ENCODE data around the gene DSCAM.

The DSCAM gene

DNA sequence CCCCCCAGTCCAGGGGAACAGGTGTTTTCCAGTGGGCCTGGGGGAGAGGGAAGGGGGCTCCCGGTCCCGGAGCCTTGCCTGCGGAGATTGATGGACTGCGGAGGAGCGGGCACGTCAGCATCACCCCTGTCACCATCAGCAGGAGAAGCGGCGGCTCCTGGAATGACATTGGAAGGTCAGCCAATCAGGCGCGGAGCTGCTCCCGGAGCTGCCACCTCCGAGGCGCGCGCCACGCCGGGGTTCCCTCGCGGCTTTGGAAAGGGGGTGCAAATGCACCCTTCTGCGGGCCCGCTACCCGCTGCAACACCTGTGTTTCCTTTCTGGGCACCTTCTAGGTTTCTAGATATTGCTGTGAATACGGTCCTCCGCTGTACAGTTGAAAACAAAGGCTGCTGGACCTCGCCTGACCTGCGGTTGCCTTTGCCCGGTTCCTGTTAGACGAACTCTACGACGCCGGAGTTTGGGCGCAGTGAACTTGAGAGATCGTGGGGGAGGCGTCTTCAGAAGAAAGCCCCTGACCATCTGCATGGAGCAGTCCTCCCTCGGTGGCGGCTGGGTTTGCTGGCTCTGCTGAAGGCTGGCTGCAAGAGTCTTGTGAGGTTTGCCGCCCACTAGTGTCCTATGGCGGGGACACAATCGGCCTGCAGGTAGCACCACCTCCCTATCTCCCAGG lies 5.3 kb downstream of the DSCAM start:
- DNase-seq (ENCODE audit: low spot score) = no peak
- in situ Hi-C loops (cut with MboI; ENCODE audit: low pct_unique_long_range_greater_than_20kb, low sequenced_read_pairs, unreplicated experiment) = no loop called here
- TF ChIP-seq, protein P1, sequence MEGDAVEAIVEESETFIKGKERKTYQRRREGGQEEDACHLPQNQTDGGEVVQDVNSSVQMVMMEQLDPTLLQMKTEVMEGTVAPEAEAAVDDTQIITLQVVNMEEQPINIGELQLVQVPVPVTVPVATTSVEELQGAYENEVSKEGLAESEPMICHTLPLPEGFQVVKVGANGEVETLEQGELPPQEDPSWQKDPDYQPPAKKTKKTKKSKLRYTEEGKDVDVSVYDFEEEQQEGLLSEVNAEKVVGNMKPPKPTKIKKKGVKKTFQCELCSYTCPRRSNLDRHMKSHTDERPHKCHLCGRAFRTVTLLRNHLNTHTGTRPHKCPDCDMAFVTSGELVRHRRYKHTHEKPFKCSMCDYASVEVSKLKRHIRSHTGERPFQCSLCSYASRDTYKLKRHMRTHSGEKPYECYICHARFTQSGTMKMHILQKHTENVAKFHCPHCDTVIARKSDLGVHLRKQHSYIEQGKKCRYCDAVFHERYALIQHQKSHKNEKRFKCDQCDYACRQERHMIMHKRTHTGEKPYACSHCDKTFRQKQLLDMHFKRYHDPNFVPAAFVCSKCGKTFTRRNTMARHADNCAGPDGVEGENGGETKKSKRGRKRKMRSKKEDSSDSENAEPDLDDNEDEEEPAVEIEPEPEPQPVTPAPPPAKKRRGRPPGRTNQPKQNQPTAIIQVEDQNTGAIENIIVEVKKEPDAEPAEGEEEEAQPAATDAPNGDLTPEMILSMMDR (IDR thresholded peaks at IDR 0.05; ENCODE audit: extremely low read depth, insufficient read depth, missing control alignments) = no peak

DNA sequence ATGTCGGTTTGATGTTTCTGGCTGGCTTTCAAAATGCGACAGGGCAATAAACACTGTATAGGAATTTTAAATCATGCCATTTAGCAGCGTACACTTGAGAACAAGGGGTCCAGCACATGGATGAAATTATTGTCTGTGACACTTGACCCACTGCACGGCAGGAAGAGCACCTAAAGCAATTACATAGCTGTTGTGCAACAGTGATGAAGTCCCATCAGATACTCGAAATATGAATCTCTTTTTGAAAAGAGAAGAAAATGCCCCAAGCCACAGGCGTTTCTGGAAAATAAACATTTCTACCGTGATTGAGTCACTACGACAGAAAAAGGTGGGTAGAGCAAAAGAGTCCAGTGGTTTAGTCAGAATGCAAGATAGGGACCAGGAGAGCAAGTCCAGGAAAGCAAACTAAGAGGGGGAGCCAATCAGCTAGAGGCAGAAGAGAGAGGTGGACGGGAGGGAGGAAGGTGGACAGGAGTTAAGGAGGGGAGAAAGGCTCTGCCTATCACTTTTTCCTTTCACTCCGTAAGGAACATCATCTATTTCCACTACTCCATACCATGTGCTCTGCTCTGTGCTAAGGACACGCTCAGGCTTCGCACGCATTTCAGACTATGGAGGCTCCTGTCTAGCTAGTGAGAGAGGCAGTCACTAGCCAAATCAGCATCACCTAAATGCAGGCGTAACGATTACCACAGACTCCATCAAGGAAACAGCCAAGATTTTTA lies 6.4 kb downstream of the DSCAM start:
- in situ Hi-C loops (cut with MboI; ENCODE audit: low pct_unique_long_range_greater_than_20kb, low sequenced_read_pairs, unreplicated experiment) = no loop called here
- TF ChIP-seq, protein P1 (IDR thresholded peaks at IDR 0.05; ENCODE audit: extremely low read depth, insufficient read depth, missing control alignments) = no peak
- no peak for DNase-seq (ENCODE audit: low spot score)

DNA sequence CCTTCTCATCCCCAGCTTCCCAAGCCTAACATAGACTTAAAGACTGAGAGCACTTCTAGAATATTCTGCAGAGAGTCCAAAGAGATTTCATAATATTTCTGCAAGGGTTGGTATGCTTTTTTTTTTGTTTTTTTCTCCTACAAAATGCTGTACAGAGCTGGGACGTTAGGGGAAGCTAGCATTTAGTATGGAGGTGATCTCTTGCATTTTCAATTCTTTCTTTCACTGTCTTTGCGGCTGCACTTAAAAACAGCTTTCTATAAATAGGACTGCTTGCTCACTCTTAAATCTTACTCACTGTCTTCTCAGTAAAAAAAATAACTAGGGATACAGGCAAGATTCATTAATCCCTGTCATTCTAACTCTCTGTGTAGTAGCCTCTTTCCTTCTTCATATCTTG lies 7.4 kb downstream of the DSCAM start:
- in situ Hi-C loops (cut with MboI; ENCODE audit: low pct_unique_long_range_greater_than_20kb, low sequenced_read_pairs, unreplicated experiment) = no loop called here
- DNase-seq (ENCODE audit: low spot score) = no peak

DNA sequence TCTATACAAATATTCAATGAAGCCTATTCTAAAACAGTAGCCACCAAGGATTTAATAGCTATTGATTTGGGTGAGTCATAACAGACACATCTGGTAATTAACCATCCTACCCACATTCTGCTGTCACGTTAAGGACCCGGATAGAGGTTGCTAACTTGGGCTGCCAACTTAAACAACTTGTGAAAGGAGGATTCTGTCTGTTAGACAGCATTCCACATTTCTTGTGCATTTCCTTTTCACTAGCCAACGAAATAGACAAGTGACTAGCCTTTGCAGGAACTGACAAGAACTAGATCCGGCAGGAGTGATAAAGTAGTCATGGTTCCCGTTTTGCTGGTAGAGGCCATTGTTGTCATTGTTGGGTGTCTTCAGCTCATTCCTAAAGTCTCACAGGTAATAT lies 9.5 kb downstream of the DSCAM start:
- TF ChIP-seq, protein P1 (IDR thresholded peaks at IDR 0.05; ENCODE audit: extremely low read depth, insufficient read depth, missing control alignments) = no peak
- in situ Hi-C loops (cut with MboI; ENCODE audit: low pct_unique_long_range_greater_than_20kb, low sequenced_read_pairs, unreplicated experiment) = no loop called here
- DNase-seq (ENCODE audit: low spot score) = no peak

More for the DNA sequence above, 7.4 kb downstream of the DSCAM start:
- TF ChIP-seq, protein P1 (IDR thresholded peaks at IDR 0.05; ENCODE audit: extremely low read depth, insufficient read depth, missing control alignments) = no peak

DNA sequence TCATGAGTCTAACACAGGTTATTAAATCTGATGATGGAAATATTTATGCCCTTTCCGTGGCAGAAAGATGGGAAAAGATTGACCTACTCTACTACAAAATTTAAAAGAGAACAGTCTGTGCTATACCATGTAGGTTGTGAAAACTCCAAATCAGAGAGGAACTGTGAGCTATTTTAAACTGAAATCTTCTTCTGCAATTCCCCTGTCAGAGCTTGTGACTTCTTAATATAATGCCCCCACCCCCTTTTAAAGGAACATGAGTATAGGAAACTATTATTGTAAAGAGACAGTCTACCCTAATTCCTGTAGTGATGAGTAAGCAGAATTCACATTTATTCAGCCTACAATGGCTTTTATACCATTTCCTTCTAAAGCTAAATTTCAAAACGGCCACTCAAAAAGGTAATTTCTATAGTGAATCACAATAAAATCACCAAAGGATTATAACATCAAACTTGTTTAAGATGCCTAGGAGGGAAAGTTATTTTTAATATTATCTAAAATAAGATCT lies 11.7 kb downstream of the DSCAM start:
- in situ Hi-C loops (cut with MboI; ENCODE audit: low pct_unique_long_range_greater_than_20kb, low sequenced_read_pairs, unreplicated experiment) = no loop called here
- no peak for DNase-seq (ENCODE audit: low spot score)
- TF ChIP-seq, protein P1 (IDR thresholded peaks at IDR 0.05; ENCODE audit: extremely low read depth, insufficient read depth, missing control alignments) = no peak

DNA sequence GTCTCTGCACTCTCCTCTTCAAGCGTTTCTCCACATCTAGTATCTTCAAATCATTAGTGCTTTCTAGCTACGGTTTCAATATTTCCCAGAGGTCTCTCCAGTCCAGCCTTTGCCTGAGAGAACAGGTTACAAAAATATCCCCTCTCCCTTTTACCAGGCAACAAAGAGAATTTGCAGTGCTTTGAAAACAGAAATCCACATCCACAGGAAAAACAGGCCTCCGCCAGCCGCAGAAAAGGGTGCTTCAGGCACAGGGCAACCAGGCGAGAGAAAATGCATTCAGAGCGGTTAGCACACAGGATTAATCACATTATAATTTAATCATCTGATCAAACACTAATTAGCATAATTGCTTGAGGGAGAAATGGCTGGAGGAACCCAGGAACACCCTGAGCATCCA lies 13.8 kb downstream of the DSCAM start:
- in situ Hi-C loops (cut with MboI; ENCODE audit: low pct_unique_long_range_greater_than_20kb, low sequenced_read_pairs, unreplicated experiment) = no loop called here
- DNase-seq (ENCODE audit: low spot score) = no peak
- TF ChIP-seq, protein P1 (IDR thresholded peaks at IDR 0.05; ENCODE audit: extremely low read depth, insufficient read depth, missing control alignments) = no peak

Data from GM13977 (cell line).